BJ (cell line): Measurements from ENCODE around the gene GRK7. TPM values are rescaled to one million over a fixed set of nuclear protein-coding genes. Genes with fewer than 3 reads are reported as not detected.

Source experiments
- CTCF ChIA-PET: fragments of 350-600 bp; formaldehyde crosslinking; extraction: SDS; loops from one replicate; lab custom pipeline; 2021; ENCODE audit warnings: antibody characterized with exemption, inconsistent platforms; lab: Yijun Ruan, JAX
- POLR2A ChIA-PET: fragments of 300-600 bp; sonication (Branson Sonifier 250); formaldehyde crosslinking; extraction: SDS; loops from one replicate; lab custom pipeline; 2021; ENCODE audit warnings: antibody characterized with exemption; lab: Charles Lee
- DNase-seq: peaks from one replicate; pipeline ENCODE4 v3.0.0-alpha.2; 2011; ENCODE audit warnings: low read depth
- H3K27me3 ChIP-seq: 2 replicates; pipeline ENCODE4 v1.6.0; 2011; ENCODE audit warnings: low read length; ENCODE audit not compliant: control insufficient read depth, insufficient read depth
- H3K36me3 ChIP-seq: 2 replicates; pipeline ENCODE4 v1.5.1; 2011; ENCODE audit warnings: low read length; ENCODE audit not compliant: control insufficient read depth, insufficient read depth
- H3K4me3 ChIP-seq: 2 replicates; pipeline ENCODE4 v1.5.1; 2011; ENCODE audit warnings: low read depth, mild to moderate bottlenecking, control low read depth, low read length
- CTCF ChIP-seq: IDR thresholded peaks from 2 replicates; pipeline ENCODE4 v1.5.1; 2011; ENCODE audit warnings: low read depth, mild to moderate bottlenecking, control low read depth, inconsistent platforms, low read length, moderate library complexity; ENCODE audit not compliant: insufficient read depth
- polyA plus RNA-seq: library from polyadenylated mRNA; depleted of rRNA; stranded (reverse); fragments of >200 nt; gene quantifications from 2 replicates; pipeline ENCODE4 v1.2.3, GENCODE V29; 2011; rRNA removed
- small RNA-seq: library from RNA; depleted of rRNA; stranded (forward); fragments of <200 nt; gene quantifications from one replicate; pipeline ENCODE3, GENCODE V24; 2012; ENCODE audit warnings: low replicate concordance, low read depth; ENCODE audit not compliant: insufficient read length

GRK7 gene
- polyA plus RNA-seq, 1 experiment: not detected

GRCh38 chr3:141808586-141808985 is 45.4 kb downstream of the GRK7 start:
- CTCF ChIA-PET: no interaction called here
- H3K4me3 ChIP-seq: no peak overlapping the region

GRCh38 chr3:141810161-141810560 is 47.0 kb downstream of the GRK7 start:
- Histone ChIP-seq H3K4me3 (no peak overlapping the region), H3K27me3 (peaks cover 9% of the 10 kb centered on the region), H3K36me3 (no peaks in the 10 kb centered on the region)
- no peak for DNase-seq
- no peak for TF ChIP-seq CTCF
- ChIA-PET CTCF (no interaction called here), POLR2A (no interaction called here)

More at GRCh38 chr3:141808586-141808985, 45.4 kb downstream of the GRK7 start:
- no peak for TF ChIP-seq CTCF
- DNase-seq: no peak
- POLR2A ChIA-PET: no interaction called here
- H3K27me3 ChIP-seq: peaks cover 11% of the 10 kb centered on the region
- H3K36me3 ChIP-seq: no peaks in the 10 kb centered on the region

- peaks cover 9% of the 10 kb centered on the region for H3K27me3 ChIP-seq
- CTCF ChIA-PET: no interaction called here
Measured at GRCh38 chr3:141811348-141811747, 48.1 kb downstream of the GRK7 start.

GRCh38 chr3:141812084-141812483 is 48.9 kb downstream of the GRK7 start:
- Histone ChIP-seq H3K27me3 (peaks cover 12% of the 10 kb centered on the region), H3K36me3 (no peaks in the 10 kb centered on the region), H3K4me3 (no peak overlapping the region)
- no peak for DNase-seq
- CTCF ChIA-PET: no interaction called here
- no peak for TF ChIP-seq CTCF
- POLR2A ChIA-PET: interaction anchor here (0.7 kb wide), 1 partner anchor 153 kb away, joined by 4 read pairs; no protein-coding TSS in a partner anchor

More at GRCh38 chr3:141811348-141811747, 48.1 kb downstream of the GRK7 start:
- Histone ChIP-seq H3K4me3 (no peak overlapping the region), H3K36me3 (no peaks in the 10 kb centered on the region)
- POLR2A ChIA-PET: interaction anchor here (0.6 kb wide), 1 partner anchor 154 kb away, joined by 3 read pairs; no protein-coding TSS in a partner anchor
- DNase-seq: no peak
- TF ChIP-seq CTCF: no peak

GRCh38 chr3:141812586-141812985 is 49.4 kb downstream of the GRK7 start:
- POLR2A ChIA-PET: no interaction called here
- TF ChIP-seq CTCF: no peak
- H3K36me3 ChIP-seq: no peaks in the 10 kb centered on the region
- peaks cover 12% of the 10 kb centered on the region for H3K27me3 ChIP-seq
- CTCF ChIA-PET: interaction anchor here (0.7 kb wide), 1 partner anchor 18 kb away, joined by 3 read pairs; no protein-coding TSS in a partner anchor
- DNase-seq: no peak
- H3K4me3 ChIP-seq: no peak overlapping the region

Small RNA genes within 50 kb of the gene (small RNA-seq; reads per million reads assigned to genes)
- gene AC112771.1: not detected

Other genes with a start within 250 kb of the GRK7 start
- 74.4 and 99.6 TPM in 2 replicates for gene RNF7, start 25.1 kb upstream of the GRK7 start, polyA plus RNA-seq
- gene ATP1B3, start 113.2 kb downstream of the GRK7 start, polyA plus RNA-seq: 59.7 and 143 TPM in 2 replicates